ENCODE measurements around the gene NDUFA5.
"Not testable (repeated sequence)": the region's sequence is repeated elsewhere in the genome, so short reads cannot be mapped to it uniquely, and the experiment has no call there.

The NDUFA5 gene

DNA sequence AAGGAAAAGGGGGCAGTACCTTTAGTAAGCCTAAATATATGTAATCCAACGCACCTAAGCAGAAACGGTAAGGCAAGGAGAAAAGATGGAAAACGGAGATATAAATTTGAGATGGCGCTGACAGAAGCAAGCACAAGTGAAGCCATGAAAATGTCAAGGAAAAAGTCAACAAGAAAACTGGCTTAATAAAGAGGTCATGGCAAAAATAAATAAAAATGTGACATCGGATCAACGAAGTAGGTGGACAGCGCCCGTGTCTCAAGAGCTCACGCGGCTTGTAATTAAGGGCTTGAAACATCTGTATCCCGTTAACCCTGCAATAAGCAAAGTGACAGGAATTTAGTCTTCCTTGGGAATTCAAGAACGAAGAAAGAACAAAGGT is 611 bp downstream of the NDUFA5 start:
- peak; percentile 46 for DNase-seq (ENCODE audit: low spot score)

DNA sequence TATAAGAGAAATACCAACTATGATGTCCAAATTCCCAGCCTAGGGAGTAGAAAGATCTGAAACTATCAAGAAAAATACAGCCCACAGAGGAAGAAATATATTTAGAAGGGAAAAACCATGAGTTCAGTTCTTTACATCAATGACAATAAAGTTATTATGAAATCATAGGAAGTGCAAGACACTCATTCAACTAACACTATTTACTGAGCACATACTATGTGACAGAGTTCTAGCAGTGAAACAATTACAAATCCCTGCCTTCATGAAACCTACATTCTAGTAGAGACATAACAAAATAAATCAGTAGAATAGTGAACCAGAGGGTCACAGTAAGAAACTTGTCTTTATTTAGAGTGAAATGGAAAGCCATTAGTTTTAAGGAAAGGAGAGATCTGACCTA is 2.1 kb downstream of the NDUFA5 start:
- DNase-seq (ENCODE audit: low spot score): no peak

DNA sequence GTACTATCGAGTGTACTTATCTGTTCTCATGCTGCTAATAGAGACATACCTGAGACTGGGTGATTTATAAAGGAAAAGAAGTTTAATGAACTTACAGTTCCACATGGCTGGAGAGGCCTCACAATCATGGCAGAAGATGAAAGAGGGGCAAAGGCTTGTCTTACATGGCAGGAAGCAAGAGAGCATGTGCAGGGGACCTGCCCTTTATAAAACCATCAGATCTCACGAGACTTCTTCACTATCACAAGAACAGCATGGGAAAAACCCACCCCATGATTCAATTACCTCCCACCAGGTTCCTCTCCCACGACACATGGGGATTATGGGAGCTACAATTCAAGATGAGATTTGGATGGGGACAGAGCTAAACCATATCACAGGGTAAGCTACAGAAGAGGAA is 4.5 kb downstream of the NDUFA5 start:
- DNase-seq (ENCODE audit: low spot score): no peak

DNA sequence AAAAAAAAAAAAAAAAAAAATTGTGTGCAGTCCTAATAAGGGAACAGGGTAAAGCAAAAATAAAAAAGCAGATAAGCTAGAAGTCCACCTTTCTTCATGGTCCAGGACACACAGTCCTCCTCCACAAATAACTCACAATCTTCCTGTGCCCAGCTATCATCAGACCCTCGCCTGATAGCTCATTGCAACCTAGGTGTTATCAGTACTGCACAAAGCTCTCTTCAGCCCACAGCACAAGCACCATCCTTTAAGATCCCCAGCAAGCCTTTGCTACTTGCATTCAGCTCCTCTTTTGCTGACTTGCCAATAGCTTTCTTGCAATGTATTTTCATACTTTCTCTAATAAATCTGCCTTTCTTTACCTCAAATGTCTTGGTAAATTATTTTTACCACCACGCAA is 5.0 kb downstream of the NDUFA5 start:
- no peak for DNase-seq (ENCODE audit: low spot score)

DNA sequence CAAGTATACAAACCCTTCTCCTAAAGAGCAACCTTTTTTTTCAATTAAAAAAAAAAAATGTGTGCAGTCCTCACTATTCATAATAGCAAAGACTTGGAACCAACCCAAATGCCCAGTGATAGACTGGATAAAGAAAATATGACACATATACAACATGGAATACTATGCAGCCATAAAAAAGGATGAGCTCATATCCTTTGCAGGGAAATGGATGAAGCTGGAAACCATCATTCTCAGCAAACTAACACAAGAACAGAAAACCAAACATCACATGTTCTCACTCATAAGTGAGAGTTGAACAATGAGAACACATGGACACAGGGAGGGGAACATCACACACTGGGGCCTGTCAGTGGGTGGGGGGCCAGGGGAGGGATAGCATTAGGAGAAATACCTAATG is 5.5 kb downstream of the NDUFA5 start:
- DNase-seq (ENCODE audit: low spot score): not testable (repeated sequence)

DNA sequence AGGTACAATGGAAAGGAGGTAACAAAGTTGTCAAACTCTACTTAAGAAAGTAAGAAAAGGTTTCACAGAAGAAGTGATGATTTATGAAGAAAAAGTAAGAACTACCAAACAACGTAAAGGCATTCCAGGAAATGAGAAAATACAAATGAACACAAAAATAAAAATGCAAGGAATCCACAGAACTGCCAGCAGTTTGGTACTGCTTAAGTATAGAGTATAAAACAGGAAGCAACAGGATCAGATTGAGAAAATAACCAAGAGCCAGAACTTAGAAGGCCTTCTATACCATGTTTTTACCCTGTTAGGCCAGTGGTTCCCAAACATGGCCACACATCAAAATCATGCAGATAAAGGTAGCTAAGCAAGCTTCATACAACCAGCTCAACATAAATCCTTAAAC is 9.2 kb downstream of the NDUFA5 start:
- DNase-seq (ENCODE audit: low spot score): no peak

DNA sequence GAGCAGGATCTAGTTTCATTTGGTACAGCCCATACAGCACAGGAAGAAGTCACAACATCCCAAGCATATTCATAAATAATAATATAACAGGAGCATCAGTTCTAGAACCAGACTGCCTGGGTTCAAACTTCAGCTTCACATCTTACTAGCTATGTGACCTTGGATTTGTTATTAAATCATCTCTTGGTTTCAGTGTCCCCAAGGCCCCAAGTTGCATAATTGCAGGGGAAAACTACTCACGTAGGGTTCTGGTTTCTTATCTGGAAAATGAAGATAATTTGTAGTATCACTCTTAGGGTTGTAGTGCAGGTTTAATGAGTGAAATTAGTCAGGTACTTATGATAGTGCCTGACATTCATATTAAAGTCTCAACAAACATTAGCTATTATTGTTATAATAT is 17.7 kb downstream of the NDUFA5 start:
- no peak for DNase-seq (ENCODE audit: low spot score)

DNA sequence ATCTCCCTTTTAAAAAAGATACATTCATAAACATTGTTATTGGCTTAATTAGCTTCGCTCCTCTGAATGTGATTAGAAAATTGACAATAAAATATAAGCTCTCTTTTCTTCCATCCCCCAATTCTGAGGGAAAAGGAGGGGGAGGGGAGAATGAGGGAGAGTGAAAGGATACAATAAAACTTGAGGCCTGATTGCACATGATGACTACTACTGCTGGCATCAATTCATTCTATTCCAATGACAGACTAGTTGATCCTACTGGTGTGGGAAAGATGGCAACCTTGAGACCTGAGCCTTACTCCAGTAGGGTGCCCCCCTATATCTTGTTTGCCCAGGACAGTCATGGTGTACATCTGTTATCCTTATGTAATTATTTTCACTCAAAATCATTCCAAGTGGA is 18.7 kb downstream of the NDUFA5 start:
- peak; percentile 53 for DNase-seq (ENCODE audit: low spot score)

DNA sequence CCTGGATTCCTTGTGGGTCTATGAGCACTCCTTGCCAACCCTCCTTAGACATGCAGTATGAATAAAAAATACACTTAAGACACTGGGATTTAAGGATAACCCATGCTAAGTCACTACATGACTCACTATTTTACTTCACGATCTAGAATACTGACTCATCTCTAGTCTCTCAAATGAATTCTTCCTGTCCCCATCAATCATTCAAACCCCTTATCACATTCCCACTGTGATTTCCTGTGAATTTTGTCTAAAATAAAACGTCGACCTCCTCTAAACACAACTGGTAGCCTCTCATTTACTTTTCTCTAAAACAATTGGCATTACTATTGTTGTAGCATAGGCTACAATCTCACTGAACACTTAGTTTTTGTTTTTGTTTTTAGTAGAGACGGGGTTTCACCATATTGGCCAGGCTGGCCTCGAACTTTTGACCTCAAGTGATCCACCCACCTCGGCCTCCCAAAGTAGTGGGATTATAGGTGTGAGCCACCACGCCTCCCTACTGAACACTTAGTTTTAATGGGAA is 19.4 kb downstream of the NDUFA5 start:
- DNase-seq (ENCODE audit: low spot score): peak; percentile 96

DNA sequence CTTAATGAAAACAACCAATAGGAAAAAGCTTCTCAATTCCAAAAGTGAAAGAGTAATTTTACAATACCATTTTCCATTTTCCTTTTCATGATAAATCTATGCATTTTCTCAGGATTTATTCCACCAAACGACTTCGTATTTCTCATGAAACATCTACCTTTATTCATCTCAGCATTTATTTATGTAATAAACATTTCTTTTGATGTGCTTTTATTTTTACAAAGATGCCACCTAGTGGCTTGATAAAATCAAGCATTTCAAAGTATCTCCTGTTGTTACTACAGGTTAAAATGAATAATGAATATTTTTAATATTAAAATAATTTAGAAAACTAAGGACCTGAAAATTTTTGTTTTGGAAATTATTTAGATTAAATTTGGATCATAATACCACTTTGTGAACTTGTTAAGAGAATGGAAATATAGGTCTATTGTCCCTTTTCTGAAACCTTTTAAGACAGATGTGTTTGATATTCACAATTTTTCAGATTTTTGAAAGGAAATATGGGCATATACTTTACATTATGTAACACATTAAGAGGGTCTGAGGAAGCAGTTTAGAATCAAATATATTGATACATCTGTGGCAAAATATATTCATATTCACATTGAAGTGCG is 20.5 kb downstream of the NDUFA5 start:
- peak; percentile 69 for DNase-seq (ENCODE audit: low spot score)

DNA sequence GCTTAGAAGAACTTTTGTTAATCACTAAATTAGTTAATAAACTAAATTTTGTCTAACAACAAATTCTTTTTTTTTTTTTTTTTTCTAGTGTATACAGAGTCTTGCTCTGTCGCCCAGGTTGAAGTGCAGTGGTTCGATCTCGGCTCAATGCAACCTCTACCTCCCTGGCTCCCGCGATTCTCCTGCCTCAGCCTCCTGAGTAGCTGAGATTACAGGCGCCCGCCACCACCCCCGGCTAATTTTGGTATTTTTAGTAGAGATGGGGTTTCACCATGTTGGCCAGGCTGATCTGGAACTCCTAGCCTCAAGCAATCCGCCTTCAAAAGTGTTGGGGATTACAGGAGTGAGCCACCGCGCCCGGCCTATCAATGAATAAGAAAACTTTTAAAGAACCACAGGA is 22.1 kb downstream of the NDUFA5 start:
- DNase-seq (ENCODE audit: low spot score): no peak

DNA sequence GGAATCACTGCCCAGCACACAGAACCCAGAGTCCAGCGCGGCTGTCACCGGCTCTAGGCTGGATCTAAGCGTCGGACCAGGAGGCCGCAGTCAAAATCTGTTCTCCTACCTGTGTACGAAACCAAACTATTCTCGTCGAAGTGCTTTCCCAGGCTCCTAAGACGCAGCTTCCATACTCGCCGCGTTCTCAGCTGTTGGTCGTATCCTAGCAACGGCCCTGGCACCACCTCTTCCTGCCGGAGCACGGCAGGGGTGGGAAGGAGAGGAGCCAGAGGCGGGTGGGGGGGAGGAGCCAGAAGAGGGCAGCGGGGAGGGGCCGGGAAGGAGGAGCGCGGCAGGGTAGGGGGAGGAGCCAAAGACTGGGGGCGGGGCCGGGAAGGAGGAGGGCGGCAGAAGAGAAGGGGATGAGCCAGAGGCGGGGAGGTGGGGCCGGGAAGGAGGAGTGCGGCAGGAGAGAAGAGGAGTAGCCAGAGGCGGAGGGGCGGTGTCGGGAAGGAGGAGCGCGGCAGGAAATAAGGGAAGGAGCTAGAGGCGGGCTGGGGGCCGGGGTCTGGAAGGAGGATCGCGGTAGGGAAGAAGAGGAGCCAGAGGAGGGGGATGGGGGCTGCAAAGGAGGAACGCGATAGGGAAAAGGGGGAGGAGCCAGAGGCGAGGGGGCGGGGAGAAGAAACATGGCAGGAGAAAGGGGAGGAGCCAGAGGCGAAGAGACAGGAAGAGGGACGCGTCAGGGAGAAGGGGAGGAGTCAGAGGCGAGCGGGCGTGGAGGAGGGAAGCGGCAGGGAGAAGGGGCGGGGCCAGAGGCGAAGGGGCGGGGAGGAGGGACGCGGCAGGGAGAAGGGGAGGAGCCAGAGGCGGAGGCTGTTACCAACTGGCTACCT is 23.0 kb downstream of the NDUFA5 start, which contains the start of gene IQUB:
Gene IQUB (minus strand): TSS at position 213 of the 878 bp plus-strand sequence. CDS start 22,255 bp downstream, outside the sequence.
- DNase-seq (ENCODE audit: low spot score): peak; percentile 96

DNA sequence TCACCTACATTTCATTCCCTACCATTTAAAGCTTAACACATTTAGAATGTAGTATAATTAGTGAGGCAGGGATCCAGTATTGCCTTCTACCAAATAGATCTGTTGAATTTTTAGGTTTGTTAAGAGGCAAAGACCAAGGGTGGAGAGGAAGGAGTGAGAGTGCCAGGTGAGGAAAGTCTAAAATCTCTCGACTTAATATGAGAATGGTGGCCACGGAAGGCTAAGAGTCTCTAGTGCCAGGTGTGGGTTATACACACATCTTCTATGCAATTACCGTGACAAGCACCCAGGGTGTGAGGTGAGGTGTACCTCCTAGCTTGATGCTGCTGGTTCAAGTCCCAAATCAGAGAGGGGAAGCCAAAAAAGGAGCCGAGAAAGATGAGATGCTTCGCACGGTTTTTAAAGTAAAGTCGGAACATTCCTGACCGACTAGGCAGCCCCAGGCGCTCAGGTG is 23.7 kb downstream of the NDUFA5 start:
- DNase-seq (ENCODE audit: low spot score): no peak

DNA sequence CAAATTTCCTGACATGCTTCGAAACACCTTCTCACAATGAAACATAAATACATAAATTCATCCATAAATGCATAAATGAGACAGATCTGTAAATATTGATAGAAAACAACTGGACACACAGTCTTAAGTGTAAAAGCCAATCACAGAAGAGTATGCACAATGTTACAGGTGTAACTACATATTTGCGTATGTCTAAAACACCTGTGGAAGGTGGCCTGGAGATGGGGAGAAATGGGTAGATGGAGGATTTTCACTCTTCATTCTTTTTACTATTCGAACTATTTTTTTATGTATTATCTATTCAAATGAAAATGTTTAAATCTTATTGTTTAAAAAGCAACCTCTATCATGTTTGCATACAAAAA is 24.1 kb downstream of the NDUFA5 start:
- no peak for DNase-seq (ENCODE audit: low spot score)

DNA sequence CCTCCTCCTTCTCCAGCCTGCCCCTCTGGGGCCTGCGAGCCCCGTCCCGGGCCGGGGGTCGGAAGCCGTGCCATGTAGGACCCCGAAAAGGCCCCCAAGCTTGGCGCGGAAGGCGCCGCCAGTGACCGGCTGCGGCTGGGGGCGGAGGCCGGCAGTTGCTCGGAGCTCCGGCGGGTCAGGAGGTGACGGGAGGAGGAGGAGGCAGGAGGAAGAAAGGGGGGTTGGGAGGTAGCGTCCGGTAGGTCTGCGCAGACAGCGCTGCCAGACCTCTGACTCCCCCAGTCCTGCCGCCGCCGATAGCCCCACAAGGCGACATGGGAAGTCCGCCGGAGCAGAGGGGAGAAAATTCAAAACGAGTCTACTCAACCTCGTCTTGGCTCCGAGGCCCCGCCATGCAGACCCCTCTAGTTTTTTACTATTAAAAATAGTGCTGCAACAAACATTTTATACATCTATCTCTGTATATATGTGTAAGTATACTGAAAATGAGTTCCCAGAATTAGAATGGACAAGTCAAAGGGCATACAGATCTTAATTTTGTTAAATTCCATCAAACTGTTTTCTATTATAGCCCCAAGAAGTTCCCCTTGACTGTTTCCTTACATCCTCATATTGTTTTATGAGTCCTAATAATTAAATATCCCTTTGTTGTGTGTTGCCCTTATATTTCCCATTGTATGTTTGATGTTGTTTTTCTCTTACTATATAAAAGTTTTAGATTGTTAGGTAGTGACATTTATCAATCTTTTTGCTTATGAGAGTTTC is 24.6 kb downstream of the NDUFA5 start:
- DNase-seq (ENCODE audit: low spot score): not testable (repeated sequence)

DNA sequence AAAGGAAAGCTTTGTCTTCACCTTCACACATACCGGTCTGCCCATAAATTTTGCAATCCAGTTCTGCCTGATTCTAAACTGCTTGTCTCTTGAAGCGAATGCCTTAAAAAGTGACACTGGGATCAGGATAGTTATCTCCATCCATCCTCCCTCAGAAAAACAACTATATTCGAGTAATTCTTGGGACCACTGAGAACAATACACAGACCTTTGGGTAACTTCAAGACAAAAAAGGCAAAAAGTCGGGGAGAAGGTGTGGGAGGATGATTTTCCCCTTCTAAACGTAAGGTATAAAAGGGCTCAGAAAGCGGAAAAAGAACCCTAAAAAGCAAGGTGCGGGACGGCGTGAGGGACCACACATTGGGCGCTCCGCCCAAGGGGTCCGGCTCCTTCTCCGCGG is 25.3 kb downstream of the NDUFA5 start:
- not testable (repeated sequence) for DNase-seq (ENCODE audit: low spot score)

DNA sequence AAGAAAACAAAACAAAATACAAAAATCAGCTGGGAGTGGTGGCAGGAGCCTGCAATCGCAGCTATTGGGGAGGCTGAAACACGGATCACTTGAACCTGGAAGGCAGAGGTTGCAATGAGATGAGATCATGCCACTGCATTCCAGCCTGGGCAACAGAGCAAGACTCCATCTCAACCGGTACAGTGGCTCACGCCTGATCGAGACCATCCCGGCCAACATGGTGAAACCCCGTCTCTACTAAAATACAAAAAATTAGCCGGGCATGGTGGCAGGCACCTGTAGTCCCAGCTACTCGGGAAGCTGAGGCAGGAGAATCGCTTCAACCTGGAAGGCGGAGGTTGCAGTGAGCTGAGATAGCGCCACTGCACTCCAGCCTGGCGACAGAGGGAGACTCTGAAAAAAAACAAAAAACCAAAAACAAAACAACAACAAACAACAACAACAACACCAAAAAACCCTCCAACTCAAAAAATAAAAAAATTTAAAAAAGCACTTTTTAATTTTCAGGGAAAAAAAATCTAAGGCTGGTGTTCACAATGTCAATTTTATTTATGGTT is 27.5 kb downstream of the NDUFA5 start:
- DNase-seq (ENCODE audit: low spot score): not testable (repeated sequence)

DNA sequence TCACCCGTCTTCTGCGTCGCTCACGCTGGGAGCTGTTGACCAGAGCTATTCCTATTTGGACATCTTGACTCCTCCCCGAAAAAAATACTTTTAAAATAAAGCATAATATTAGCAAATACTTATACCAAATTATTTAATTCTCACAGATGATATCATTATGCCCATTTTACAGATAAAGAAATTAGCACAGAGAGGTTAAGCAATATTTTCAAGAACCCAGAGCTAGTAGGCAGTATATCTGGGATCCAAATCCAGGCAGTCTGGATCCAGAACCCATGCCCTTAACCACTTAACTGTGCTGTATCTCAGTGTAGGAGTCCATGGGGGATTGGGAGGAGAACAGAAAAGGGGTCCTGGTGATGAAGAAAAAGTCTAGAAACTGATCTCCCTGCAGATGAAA is 29.4 kb downstream of the NDUFA5 start:
- no peak for DNase-seq (ENCODE audit: low spot score)

DNA sequence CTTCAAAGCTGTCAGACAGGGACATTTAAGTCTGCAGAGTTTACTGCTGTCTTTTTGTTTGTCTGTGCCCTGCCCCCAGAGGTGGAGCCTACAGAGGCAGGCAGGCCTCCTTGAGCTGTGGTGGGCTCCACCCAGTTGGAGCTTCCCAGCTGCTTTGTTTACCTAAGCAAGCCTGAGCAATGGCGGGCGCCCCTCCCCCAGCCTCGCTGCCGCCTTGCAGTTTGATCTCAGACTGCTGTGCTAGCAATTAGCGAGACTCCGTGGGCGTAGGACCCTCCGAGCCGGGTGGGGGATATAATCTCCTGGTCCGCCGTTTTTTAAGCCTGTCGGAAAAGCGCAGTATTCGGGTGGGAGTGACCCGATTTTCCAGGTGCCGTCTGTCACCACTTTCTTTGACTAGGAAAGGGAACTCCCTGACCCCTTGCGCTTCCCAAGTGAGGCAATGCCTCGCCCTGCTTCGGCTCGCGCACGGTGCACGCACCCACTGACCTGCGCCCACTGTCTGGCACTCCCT is 29.8 kb downstream of the NDUFA5 start:
- DNase-seq (ENCODE audit: low spot score): not testable (repeated sequence)

DNA sequence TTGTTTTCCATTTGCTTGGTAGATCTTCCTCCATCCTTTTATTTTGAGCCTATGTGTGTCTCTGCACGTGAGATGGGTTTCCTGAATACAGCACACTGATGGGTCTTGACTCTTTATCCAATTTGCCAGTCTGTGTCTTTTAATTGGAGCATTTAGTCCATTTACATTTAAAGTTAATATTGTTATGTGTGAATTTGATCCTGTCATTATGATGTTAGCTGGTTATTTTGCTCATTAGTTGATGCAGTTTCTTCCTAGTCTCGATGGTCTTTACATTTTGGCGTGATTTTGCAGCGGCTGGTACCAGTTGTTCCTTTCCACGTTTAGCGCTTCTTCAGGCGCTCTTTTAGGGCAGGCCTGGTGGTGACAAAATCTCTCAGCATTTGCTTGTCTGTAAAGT is 31.1 kb downstream of the NDUFA5 start:
- DNase-seq (ENCODE audit: low spot score): not testable (repeated sequence)

DNA sequence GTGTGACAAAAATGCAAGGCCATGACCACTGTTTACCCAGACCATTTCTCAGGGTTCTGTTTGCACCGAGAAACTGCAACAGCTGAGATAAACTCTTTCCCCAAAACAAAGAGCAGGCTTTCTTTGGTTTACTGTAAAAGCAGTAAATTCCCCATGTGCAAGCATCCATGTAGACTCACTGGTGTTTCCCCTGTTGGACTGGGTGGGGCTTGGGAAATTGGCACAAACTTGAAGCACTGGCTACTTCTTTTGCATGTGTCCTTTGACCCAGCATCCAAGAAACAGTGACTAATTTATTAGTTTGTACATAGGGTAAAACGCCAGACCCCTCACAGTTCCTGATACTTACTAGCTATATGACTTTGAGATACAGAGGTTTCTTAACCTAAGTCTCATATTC is 35.6 kb downstream of the NDUFA5 start:
- DNase-seq (ENCODE audit: low spot score): no peak

DNA sequence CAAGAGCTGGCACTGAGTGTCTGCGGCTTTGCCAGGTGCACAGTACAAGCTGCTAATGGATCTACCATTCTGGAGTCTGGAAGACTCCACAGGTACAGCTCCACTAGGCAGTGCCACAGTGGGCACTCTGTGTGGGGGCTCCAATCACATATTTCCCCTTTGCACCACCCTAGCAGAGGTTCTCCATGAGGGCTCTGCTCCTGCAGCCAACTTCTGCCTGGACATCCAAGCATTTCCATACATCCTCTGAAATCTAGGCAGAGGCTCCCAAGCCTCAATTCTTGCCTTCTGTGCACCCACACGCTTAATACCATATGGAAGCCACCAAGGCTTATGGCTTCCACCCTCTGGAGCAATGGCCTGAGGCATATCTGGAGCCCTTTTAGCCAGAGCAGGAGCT is 52.4 kb downstream of the NDUFA5 start:
- DNase-seq (ENCODE audit: low spot score): no peak
